ENCODE data around the gene ADK. TPM values are rescaled to one million over a fixed set of nuclear protein-coding genes. Genes with fewer than 3 reads are reported as not detected.

The ADK gene
- total RNA-seq, 1 donor from 2014 or later, result 8.4 TPM

DNA sequence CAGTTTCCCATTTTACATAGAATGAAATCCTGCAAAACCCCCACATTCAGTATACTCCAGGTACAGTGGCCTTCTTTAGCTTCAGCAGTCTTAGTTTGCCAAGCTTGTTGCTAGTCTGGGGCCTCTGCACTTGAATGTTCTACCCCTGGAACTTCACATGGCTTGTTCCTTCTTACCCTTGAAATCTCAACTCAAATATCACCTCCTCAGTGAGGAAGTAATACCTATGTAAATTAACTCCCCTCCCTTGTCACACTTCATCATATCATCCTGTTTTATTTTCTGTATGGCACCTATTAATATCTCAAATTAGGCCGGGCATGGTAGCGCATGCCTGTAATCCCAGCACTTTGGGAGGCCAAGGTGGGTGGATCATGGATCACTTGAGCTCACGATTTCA is 511.6 kb downstream of the ADK start:
- no peak for DNase-seq (ENCODE audit: low spot score)

DNA sequence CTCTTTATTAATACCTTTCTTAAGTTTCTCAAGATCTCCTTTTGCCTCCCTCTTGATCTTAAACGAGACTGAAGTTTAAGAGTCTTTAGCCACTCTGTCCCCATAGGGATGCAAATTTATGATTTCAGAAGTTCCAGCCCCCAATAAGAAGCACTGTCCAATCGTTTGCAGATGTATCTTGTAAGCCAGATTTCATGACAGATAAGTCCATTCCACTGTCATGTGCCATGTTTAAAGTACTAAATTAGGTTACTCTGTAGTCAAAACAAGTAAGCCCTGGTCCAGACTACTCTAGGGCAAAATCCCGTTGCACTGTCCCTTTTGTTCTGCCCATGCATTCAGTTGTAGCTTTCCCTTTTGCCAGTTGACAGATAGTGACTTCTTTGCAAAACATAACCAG is 518.2 kb downstream of the ADK start:
- no peak for DNase-seq (ENCODE audit: low spot score)

DNA sequence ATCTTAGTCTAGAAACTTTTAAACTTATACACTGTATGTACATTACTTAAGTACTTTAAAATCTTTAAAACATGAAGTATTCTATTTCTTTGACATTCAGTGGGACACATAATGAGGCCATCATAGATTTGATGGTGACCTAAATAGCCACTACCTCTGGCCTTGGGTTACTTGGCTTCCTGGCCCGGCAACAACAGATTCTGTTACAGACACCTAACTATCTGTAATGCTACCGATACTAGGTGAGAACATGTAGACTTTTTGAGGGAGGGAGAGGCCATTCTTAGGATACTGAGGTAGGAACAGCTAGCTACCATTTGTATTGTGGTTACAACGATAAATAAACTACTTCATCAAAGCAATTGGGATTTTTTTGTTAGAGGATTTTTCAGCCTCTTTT is 520.7 kb downstream of the ADK start:
- DNase-seq (ENCODE audit: low spot score), result no peak

DNA sequence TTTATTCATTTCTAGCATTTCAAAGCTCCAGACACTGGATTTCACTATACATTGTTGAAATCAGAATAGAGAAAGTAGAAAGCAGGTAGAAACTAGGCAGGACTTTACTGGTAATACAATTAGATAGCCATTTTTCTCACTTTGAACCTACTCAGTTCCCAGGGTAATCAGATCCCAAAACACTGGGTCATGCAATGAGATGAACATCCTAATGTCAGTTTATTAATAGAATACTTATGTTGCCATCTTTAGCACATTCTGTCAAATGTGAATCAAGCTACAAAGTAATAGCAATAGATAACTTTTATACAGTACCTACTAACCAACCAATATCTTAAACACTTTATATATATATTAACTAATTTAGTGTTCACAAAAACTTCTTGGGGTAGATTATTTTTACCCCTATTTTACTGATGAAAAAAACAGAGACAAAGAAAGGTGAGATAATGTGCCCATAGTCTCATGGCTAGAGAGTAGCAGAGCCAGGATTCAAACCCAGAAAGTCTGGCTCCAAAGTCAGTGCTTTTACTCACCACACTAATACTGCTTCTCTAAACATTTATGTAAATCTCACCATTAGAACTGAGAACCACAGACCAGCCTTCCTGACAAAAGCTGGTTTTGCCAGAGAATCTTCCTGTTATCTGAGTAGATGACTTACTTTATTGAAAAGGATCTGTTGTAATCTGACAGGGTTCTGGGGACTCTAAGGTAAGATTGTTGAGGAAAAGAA is 521.6 kb downstream of the ADK start:
- no peak for DNase-seq (ENCODE audit: low spot score)

DNA sequence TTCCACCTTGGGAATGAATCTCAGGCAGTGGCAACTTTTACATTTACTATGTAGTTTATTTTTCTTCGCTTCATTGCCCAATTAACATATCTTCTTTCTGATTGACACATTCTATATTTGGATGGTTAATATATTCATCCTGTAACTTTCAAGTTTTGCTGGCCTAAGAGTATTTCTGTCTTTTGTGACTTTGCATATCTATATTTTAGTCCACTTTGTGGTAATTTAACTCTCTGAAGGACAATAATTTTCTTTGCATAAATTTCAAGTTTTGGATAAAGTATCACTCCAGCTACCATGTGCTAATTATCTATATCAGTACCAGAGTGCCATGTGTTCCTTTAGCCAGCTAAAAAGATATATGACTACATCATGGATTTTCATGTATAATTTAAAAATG is 523.9 kb downstream of the ADK start:
- no peak for DNase-seq (ENCODE audit: low spot score)

DNA sequence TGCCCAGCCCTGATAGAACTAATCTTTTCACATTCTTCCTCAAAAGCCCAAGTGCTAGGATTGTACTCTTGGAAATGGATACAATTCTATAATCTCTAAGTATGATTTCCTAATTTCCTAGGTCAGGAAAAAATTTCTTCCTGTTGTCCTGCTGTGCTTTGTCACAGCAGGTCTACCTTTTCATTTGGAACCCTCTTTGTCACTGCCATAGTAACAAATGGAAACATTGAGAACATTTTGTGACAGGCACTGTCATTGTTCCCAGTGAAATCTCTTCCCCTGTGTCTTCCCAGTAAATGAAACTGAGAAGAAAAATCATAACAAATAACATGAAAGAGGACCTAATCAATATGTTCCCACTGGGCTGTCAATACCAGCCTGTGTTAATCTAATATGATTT is 524.5 kb downstream of the ADK start:
- DNase-seq (ENCODE audit: low spot score), result no peak

DNA sequence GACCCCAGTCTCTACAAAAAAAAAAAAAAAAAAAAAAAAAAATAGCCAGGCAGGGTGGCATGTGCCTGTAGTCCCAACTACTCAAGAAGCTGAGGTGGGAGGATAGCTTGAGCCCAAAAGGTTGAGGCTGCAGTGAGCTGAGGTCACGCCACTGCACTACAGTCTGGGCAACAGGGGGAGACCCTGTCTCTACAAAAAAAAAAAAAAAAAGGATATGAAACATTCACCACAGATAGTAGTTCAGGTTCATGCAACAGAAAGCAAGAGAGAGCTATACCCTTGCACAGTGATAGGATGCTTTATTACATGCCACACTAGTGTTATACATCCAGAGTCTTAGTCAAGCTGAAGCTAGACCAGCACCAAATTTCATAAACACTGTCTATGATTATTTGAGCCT is 526.9 kb downstream of the ADK start:
- DNase-seq (ENCODE audit: low spot score), result no peak

DNA sequence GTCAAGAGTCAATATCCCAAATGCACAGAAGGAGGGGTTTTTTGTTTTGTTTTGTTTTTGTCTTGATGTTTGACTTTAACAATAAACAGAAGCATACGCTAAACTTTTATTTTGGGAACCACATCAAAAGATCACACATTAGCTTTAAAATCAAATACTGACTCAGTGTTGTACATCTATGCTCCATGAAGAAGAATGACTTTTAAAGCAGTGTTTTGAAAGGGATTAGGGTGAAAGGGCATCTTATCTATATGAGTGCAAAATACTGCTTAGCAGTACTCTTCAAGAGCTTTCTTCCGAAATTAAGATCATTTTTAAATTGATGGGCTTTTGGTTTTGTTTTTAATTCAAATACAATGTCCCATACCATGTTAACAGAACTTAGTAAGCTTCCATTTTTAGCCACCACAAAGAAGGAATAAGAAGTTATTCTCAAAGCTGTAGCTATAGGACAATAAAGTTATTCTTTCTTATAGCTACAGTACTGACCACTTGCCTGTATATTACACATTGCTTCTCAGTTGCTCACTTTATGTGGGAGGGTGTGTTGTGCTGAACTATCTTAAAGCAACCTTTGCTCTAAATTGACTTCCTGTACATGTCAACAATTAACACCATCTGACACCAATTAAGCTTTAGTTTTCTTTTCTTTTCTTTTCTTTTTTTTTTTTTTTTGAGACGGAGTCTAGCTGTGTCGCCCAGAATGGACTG is 531.1 kb downstream of the ADK start:
- peak; percentile 19 for DNase-seq (ENCODE audit: low spot score)

DNA sequence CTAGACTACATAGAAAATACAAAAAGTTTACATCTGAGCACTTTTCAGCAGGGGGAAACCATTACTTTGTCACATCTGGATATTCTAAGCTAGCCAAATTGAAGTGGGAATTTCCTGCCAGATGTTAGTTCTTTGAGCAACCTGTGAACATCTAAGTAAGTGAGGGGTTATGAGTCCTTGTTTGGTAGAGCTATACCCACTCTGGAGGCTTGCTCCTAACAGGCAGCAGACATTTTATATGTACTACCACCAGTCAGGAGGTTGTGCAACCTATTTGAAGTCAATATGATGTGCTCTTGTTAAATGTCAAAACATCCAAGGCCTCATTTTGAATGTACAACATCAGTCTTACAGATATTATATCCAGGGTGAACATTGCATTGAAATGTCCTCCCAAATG is 532.0 kb downstream of the ADK start:
- DNase-seq (ENCODE audit: low spot score), result no peak

DNA sequence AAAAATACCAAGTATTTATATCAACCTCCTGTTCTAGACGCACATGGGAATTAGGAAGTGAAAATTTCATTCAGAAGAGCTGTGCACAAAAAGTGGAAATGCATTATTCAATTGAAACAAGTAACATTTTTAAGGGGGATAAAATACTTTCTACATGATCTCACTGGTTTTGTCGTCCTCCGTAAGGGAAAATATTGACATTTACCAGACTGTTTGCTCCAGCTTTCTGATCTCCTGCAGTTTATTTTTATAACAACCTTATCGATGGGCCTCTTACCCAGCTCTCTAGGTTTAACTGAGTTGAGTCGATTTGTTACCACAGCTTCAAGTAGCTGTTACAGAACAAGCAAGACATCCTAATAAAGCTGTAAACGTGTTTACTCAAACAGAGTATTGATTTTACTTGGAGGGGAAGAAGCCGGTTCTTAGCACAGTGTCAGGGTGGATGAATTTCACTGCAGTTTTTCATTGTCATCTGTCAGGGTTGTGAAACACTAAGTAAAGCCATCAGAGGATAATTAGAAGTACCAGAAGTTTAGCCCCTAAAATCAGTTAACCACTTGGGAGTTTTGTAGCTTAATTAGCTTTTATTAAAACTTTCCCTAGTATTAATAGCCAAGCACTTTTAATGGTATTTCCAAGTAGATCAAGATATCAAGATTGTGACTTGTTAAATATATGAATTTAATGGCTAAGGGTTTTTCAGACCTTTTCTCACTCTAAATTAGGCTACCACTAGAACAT is 532.8 kb downstream of the ADK start:
- peak; percentile 35 for DNase-seq (ENCODE audit: low spot score)

DNA sequence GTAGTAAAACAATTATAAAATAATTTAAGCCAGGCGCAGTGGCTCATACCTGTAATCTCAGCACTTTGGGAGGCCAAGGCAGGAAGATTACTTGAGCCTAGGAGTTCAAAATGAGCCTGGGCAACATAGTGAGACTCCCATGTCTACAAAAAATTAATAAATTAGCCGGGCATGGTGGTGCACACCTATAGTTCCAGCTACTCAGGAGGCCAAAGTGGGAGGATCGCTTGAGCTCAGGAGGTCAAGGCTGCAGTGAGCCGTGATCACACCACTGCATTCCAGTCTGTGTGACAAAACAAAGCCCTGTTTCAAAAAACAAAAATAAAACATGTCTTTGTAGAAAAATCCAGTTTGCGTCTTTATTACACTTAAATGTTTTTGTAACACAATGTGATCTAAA is 533.4 kb downstream of the ADK start:
- DNase-seq (ENCODE audit: low spot score), result no peak

DNA sequence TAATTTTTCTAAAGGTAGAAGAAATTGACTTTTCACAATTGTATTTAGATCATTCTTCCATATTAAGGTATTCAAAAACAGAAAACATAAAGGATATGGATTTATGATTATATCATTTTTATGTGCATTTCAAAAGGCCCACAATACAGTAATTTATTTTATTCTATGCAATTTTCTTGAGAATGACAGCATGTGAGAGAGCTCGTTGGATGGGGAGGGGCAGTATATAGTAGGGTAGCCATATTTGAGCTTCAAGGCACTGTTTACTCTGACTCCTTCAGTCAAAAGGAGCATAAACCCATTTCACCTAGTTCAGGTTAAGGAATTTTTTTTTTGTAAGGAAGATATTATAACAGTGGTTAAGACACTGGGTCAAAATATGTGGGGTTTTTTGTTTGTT is 534.5 kb downstream of the ADK start:
- DNase-seq (ENCODE audit: low spot score), result no peak

DNA sequence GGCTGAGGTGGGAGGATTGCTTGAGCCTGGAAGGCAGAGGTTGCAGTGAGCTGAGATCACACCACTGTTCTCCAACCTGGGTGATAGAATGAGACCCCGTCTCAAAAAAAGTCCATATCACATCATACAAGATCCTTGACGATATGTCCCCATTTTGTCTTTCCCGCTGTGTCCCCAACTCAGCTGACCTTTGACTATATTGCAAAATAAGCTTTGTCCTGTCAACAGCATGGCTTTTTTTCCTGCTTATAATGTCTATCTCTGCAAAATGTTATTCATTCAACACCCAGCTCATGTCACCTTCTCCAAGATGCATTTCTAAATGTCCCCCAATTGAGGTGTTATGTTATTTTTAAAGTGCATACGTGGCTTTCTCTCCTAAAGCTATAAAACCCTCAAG is 539.4 kb downstream of the ADK start:
- DNase-seq (ENCODE audit: low spot score), result no peak

DNA sequence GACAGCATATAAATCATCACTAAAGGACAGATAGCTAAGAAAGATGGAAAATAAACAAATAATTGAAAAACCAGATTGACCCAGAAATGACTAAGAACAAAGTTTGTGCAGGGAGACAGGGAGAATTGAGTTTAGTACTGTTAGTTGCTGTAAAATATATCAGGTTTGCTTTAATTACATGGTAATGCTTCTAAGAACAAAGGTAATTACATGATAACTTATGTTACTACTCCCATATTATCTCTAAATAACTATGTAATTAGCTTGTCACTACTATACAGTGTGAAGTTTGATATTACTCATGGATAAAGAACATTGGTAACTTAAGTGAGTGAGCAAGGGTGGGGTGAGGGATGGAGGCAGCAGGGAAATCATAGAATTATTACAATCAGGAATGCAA is 540.1 kb downstream of the ADK start:
- no peak for DNase-seq (ENCODE audit: low spot score)

DNA sequence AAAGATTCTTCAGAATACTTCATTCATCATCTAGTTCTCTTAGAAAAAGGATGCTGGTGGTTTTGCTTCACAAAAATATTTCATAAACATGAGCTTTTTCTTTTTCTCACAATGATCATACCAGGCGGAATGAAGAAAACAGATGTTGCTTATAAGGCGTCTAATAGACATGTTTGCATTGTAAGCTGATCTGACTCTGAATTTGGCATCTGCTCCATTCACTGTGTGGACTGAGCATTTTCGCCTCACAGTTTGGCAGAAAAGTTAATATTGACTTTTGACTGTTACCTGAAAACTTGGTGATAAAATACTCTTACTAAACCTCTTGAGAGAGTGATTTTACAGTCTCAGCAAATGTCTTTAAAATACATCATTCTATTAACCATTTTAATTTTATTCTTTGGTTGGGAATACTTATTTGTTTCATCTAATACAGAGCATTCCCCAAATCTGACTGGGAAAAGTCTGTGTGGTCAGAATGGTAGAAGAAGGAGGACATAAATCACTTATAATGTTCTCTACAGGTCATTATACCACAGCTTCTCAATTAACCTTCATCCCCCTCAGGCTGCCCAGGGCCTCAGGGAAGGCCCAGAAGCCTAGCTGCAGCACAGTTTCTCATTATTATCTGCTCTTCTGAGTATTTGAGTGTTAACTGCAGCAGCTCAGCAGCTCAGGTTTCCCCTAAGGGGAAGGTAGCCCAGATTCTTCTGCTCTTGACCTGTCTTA is 553.8 kb downstream of the ADK start:
- no peak for DNase-seq (ENCODE audit: low spot score)

DNA sequence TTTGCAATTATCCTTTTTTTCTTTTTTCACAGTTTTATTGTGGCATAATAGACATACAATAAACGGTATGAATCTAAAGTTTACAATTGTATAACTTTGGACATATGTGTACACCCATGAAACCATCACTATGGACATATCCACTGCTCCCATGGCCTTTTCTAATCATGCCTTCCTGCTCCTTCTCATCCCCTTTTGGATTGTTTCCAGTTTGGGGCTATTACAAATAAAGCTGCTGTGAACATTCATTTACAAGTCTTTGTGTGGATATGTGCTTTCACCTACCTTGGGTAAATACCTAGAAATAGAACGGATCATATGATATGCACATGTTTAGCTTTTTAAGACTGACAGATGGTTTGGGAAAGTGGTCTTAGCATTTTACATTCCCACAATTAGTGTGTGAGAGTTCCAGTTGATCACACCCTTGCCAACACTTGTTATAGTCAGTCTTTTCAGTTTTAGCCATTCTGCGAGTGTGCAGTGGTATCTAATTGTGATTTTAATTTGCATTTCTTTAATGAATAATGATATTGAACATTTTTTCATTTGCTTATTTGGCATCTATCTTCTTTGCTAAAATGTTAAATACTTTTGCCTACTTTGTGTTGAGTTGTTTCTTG is 554.4 kb downstream of the ADK start:
- DNase-seq (ENCODE audit: low spot score), result no peak

DNA sequence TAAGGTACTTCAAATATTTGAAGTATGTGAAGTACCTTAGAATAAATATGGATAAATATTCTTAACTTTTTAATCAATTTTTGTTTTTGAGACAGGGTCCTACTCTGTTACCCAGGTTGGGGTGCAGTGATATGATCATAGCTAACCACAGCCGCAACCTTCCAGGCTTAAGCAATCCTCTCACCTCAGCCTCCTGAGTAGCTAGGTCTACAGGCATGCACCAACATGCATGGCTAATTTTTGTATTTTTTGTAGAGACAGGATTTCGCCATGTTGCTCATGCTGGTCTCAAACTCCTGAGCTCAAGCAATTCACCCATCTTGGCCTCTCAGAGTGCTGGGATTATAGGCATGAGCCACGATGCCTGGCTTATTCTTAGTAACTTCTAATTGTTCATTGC is 555.9 kb downstream of the ADK start:
- DNase-seq (ENCODE audit: low spot score), result no peak

DNA sequence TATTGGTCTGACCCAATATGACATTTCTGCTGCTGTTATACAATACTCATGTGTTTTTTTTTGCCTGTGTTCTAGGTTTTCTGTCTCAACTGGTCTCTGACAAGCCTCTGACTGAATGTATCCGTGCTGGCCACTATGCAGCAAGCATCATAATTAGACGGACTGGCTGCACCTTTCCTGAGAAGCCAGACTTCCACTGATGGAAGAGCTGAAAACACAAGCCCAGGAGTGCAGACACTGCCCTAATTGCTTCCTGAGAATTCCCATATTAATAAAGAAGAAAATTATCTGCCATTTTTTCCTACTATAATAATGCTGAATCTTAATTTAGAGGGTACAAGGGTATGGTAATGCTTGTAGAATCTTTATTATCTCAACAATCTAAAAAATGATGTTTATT is 557.2 kb downstream of the ADK start:
- no peak for DNase-seq (ENCODE audit: low spot score)

DNA sequence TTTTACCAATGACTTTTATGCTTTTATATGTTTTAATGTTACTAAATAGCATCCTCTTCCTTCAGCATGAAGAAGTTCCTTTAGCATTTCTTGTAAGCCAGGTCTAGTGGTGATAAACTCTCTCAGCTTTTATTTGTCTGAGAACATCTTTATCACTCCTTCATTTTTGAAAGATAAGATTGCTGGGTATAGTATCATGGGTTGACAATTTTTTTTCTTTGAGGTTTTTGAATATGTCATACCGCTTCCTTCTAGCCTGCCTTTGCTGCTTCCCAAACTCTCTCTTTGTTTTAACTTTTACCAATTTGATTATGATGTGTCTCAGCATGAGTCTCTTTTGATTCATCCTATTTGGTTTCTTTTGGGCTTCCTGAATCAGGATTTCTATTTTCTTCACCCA is 567.2 kb downstream of the ADK start:
- no peak for DNase-seq (ENCODE audit: low spot score)

DNA sequence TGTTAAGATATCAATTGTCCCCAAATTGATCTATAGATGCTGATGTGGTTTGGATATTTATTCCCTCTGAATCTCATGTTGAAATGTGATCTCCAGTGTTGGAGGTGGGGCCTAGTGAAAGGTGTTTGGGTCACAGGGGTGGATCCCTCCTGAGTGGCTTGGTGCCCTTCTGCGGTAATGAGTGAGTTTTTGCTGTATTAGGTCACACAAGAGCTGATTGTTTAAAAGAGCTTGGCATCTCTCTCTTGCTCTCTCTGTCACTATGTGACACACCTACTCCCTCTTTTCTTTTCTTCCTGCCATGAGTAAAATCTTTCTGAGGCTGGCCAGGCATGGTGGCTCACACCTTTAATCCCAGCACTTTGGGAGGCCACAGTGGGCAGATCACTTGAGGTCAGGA is 577.2 kb downstream of the ADK start:
- no peak for DNase-seq (ENCODE audit: low spot score)

DNA sequence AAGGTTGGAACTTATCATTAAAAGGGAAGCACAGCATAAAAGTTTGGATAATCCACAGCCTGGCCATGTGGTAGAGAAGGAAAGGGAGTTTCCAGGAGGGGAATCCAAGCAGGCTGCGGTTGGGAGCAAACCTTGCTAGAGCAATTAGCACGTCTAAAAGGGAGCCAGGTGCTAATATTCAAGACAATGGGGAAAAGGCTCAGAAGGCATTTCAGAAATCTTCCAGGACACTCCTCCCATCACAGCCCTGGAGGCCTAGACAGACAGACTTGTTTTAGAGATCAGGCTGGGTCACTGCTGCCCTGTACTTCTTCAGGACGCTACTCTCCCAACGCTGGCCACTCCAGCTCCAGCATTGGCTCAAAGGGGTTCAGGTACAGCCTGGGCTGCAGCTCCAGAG is 579.2 kb downstream of the ADK start:
- no peak for DNase-seq (ENCODE audit: low spot score)

DNA sequence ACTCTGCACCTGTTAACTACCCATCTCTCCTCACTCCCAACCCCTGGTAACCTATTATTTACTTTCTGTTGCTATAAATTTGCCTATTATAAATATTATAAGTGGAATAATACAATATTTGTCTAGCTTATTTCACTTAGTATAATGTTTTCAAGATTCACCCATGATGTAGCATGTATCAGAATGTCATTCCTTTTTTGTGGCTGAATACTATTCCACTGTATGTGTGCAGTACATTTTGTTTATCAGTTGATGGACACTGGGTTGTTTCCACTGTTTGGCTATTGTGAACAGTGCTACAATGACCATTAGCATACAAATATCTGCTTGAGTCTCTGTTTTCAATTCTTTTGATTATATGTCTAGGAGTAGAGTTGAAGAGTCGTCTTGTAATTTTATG is 582.6 kb downstream of the ADK start:
- DNase-seq (ENCODE audit: low spot score), result no peak

Measured in umbilical cord (tissue), 2 donors.